ENCODE data around the gene ADH5. TPM values are rescaled to one million over a fixed set of nuclear protein-coding genes. Genes with fewer than 3 reads are reported as not detected.

The ADH5 gene
- total and polyA plus RNA-seq, 9 of the 15 experiments (the other 6 are each of a cell fraction or from before 2014, with no cell fraction given): 115 to 310 (median 200) TPM

DNA sequence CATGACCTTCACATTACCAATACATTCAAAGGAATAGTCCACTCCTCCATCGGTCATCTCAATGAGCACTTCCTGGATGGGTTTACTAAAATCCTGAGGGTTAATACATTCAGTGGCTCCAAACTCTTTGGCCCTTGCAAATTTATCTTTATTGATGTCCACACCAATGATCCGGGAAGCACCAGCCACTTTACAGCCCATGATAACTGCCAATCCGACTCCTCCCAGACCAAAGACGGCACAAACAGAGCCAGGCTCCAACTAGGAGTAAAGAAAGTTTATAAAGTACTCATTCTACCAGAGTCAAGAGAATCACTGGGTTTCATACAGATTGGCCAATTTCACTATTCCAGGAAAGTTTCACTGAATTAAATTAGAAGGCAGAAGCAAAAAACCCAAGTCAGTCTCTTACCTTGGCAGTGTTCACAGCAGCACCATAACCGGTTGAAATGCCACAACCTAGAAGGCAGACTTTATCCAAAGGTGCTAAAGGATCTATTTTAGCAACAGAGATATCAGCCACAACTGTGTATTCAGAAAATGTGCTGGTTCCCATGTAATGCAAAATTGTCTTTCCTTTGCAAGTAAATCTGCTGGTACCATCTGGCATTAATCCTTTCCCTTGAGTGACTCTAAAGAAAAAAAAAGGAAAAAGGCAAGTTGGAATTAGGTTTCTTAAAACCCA lies 12.2 kb downstream of the ADH5 start:
- Histone ChIP-seq H3K4me1 (replicated peaks in 1 of 2; ENCODE audit: control insufficient read depth in 2 of 2, insufficient read depth in 2 of 2, low read length in 2 of 2) (no peaks in the 10 kb centered on the region), H3K4me2 (ENCODE audit: insufficient read depth, low read length) (no peak overlapping the region), H3K27me3 (ENCODE audit: control insufficient read depth in 2 of 2, insufficient read depth in 2 of 2, low read length in 2 of 2) (no peaks in the 10 kb centered on the region), H2AFZ (ENCODE audit: low read depth, low read length) (no peak overlapping the region), H3K9me3 (replicated peaks; ENCODE audit: control insufficient read depth, insufficient read depth, low read depth, low read length) (no peaks in the 10 kb centered on the region), H3K4me3 (no peak overlapping the region), H3K36me3 (ENCODE audit: control insufficient read depth, insufficient read depth, low read length) (peaks cover 97% of the 10 kb centered on the region), H3K9ac (ENCODE audit: insufficient read depth in 1 of 2, low read depth in 2 of 2, low read length in 2 of 2) (no peak overlapping the region), H4K20me1 (replicated peaks; ENCODE audit: control insufficient read depth, insufficient read depth, low read length) (no peaks in the 10 kb centered on the region), H3K9me1 (ENCODE audit: control insufficient read depth, insufficient read depth, low read length) (no peaks in the 10 kb centered on the region), H3K27ac (ENCODE audit: extremely low read depth, low read depth, low read length) (no peak overlapping the region), H3K79me2 (ENCODE audit: control insufficient read depth, insufficient read depth, low read length) (peaks cover 3% of the 10 kb centered on the region; the same call in 1 of the 3 replicates)
- no TSS peak for BruUV-seq (replicated peaks)
- in situ Hi-C loops (cut with MboI): no loop called here
- WGBS (ENCODE audit: insufficient coverage, low coverage, missing lambda C conversion rate): 97% methylated on average over 5 of the region's 5 CpGs
- TF ChIP-seq FOXP1 (CRISPR knock-in tag; IDR thresholded peaks at IDR 0.05): no peak
- TF ChIP-seq SMAD3 (CRISPR knock-in tag; conservative IDR thresholded peaks at IDR 0.05): no peak
- no peak for TF ChIP-seq ZBED1 (IDR thresholded peaks at IDR 0.05)
- TF ChIP-seq, protein P1, sequence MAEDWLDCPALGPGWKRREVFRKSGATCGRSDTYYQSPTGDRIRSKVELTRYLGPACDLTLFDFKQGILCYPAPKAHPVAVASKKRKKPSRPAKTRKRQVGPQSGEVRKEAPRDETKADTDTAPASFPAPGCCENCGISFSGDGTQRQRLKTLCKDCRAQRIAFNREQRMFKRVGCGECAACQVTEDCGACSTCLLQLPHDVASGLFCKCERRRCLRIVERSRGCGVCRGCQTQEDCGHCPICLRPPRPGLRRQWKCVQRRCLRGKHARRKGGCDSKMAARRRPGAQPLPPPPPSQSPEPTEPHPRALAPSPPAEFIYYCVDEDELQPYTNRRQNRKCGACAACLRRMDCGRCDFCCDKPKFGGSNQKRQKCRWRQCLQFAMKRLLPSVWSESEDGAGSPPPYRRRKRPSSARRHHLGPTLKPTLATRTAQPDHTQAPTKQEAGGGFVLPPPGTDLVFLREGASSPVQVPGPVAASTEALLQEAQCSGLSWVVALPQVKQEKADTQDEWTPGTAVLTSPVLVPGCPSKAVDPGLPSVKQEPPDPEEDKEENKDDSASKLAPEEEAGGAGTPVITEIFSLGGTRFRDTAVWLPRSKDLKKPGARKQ (CRISPR knock-in tag; IDR thresholded peaks at IDR 0.05): no peak
- no peak for TF ChIP-seq ZNF316 (IDR thresholded peaks at IDR 0.05)
- TF ChIP-seq, protein P2, sequence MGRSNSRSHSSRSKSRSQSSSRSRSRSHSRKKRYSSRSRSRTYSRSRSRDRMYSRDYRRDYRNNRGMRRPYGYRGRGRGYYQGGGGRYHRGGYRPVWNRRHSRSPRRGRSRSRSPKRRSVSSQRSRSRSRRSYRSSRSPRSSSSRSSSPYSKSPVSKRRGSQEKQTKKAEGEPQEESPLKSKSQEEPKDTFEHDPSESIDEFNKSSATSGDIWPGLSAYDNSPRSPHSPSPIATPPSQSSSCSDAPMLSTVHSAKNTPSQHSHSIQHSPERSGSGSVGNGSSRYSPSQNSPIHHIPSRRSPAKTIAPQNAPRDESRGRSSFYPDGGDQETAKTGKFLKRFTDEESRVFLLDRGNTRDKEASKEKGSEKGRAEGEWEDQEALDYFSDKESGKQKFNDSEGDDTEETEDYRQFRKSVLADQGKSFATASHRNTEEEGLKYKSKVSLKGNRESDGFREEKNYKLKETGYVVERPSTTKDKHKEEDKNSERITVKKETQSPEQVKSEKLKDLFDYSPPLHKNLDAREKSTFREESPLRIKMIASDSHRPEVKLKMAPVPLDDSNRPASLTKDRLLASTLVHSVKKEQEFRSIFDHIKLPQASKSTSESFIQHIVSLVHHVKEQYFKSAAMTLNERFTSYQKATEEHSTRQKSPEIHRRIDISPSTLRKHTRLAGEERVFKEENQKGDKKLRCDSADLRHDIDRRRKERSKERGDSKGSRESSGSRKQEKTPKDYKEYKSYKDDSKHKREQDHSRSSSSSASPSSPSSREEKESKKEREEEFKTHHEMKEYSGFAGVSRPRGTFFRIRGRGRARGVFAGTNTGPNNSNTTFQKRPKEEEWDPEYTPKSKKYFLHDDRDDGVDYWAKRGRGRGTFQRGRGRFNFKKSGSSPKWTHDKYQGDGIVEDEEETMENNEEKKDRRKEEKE (IDR thresholded peaks at IDR 0.05; ENCODE audit: borderline replicate concordance in 1 of 2, control insufficient read depth in 1 of 2, low read depth in 2 of 2, low read length in 1 of 2): no peak
- TF ChIP-seq ZNF57 (CRISPR knock-in tag; IDR thresholded peaks at IDR 0.05): no peak
- TF ChIP-seq, protein P3, sequence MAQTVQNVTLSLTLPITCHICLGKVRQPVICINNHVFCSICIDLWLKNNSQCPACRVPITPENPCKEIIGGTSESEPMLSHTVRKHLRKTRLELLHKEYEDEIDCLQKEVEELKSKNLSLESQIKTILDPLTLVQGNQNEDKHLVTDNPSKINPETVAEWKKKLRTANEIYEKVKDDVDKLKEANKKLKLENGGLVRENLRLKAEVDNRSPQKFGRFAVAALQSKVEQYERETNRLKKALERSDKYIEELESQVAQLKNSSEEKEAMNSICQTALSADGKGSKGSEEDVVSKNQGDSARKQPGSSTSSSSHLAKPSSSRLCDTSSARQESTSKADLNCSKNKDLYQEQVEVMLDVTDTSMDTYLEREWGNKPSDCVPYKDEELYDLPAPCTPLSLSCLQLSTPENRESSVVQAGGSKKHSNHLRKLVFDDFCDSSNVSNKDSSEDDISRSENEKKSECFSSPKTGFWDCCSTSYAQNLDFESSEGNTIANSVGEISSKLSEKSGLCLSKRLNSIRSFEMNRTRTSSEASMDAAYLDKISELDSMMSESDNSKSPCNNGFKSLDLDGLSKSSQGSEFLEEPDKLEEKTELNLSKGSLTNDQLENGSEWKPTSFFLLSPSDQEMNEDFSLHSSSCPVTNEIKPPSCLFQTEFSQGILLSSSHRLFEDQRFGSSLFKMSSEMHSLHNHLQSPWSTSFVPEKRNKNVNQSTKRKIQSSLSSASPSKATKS (CRISPR knock-in tag; IDR thresholded peaks at IDR 0.05): no peak
- ChIA-PET POLR2A (no interaction called here), CTCF (ENCODE audit: low intra/inter-chr PET ratio) (no interaction called here)
- FAIRE-seq (no peak), ATAC-seq (no peak), DNase-seq (ENCODE audit: extremely low read depth in 1 of 4, low spot score in 3 of 4) (no peak)
- intact Hi-C loops (cut with micrococcal nuclease): no loop called here
